ENCODE measurements around the gene AKTIP. TPM values are rescaled to one million over a fixed set of nuclear protein-coding genes. Genes with fewer than 3 reads are reported as not detected.

Gene AKTIP
- total and polyA plus RNA-seq, 12 donors, result 16.0 to 43.5 (median 31.3) TPM

- intact Hi-C loops (cut with DNase I), result no loop called here
- DNase-seq, result no peak
- Histone ChIP-seq H3K36me3 (replicated peaks in 1 of 2) (no peaks in the 10 kb centered on the region), H3K4me1 (replicated peaks in 1 of 2) (no peaks in the 10 kb centered on the region), H3K9me3 (replicated peaks in 1 of 3) (no peaks in the 10 kb centered on the region), H3K27me3 (no peaks in the 10 kb centered on the region), H3K4me3 (no peak overlapping the region), H3K27ac (peak overlapping the region in 2 of 5 donors; percentile 52 to 79)
- no peak for TF ChIP-seq CTCF (IDR thresholded peaks at IDR 0.05)
- no peak for TF ChIP-seq POLR2A (IDR thresholded peaks at IDR 0.05)
- 84 to 88% (median 86%) methylated on average over 8 of the region's 8 CpGs for WGBS, 4 donors
These were observed 16.5 kb upstream of the AKTIP start for GRCh38 chr16:53519417-53520091.

DNA sequence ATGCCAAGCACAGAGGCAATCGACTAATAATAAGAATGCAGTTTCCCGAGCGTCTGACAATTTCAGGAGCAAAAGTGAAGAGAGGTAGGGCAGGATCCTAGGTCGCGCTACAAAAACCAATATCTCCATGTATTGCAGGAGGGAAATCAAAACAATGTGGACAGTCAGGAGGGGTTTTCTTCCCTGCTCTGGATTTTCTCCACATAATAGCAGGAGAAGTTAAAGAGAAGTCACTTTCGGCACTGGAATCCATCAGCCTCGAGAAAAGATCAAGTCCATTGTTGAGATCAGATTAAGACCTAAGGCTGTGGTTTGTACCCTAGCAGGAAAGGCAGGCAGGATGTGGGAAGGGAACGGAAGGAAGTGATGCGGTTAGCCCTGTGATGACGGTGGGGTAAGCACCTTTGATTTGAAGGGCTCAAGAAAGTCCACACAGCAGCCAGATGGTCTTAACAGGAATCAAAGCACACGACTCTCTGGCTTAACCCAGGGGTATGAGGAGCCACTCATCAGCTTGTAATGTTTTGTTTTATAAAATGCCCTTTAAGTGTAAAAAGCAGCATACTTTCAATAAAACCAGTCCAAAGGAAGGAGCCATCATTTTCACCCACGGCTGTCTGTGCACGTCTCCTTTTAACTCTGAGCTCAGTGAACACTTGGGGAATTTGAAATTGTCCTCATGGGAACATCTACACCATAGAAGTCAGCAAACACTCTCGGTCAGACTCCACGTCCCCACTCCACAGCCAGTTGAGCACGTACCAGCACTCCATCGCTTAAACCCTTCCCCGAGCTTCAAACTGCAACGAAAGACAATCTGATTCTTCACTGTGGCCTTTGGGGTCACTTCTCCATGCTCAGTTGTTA, 15.8 kb upstream of the AKTIP start:
- Histone ChIP-seq H3K27me3 (no peaks in the 10 kb centered on the region), H3K4me1 (replicated peaks in 1 of 2) (no peaks in the 10 kb centered on the region), H3K36me3 (replicated peaks in 1 of 2) (no peaks in the 10 kb centered on the region), H3K27ac (peak overlapping the region in 4 of 5 donors; percentile 13 to 79 (median 36)), H3K9me3 (replicated peaks in 1 of 3) (no peaks in the 10 kb centered on the region), H3K4me3 (peak overlapping the region in 1 of 4 donors; percentile 29)
- DNase-seq, result peak in 6 of 7 donors; percentile 33 to 80 (median 36)
- no peak for TF ChIP-seq CTCF (IDR thresholded peaks at IDR 0.05)
- TF ChIP-seq POLR2A (IDR thresholded peaks at IDR 0.05), result no peak
- WGBS, 4 donors, result 58 to 67% (median 65%) methylated on average over 19 of the region's 19 CpGs
- intact Hi-C loops (cut with DNase I), result no loop called here

- Histone ChIP-seq H3K4me1 (replicated peaks in 1 of 2) (no peaks in the 10 kb centered on the region), H3K36me3 (replicated peaks in 1 of 2) (no peaks in the 10 kb centered on the region), H3K27ac (peak overlapping the region in 2 of 5 donors; percentile 56 to 79), H3K4me3 (no peak overlapping the region), H3K27me3 (no peaks in the 10 kb centered on the region), H3K9me3 (replicated peaks in 1 of 3) (no peaks in the 10 kb centered on the region)
- TF ChIP-seq POLR2A (IDR thresholded peaks at IDR 0.05) (no peak), CTCF (IDR thresholded peaks at IDR 0.05) (no peak)
- no peak for DNase-seq
- 89 to 97% (median 92%) methylated on average over 4 of the region's 4 CpGs for WGBS, 4 donors
- intact Hi-C loops (cut with DNase I), result no loop called here
These were observed 14.8 kb upstream of the AKTIP start for GRCh38 chr16:53517851-53518250.

GRCh38 chr16:53515811-53516210, 12.8 kb upstream of the AKTIP start:
- Histone ChIP-seq H3K27me3 (no peaks in the 10 kb centered on the region), H3K4me3 (no peak overlapping the region), H3K9me3 (replicated peaks in 1 of 3) (no peaks in the 10 kb centered on the region), H3K27ac (peak overlapping the region in 1 of 5 donors; percentile 61), H3K36me3 (replicated peaks in 1 of 2) (no peaks in the 10 kb centered on the region), H3K4me1 (replicated peaks in 1 of 2) (no peaks in the 10 kb centered on the region)
- 80 to 94% (median 93%) methylated on average over 2 of the region's 2 CpGs for WGBS, 4 donors
- DNase-seq, result no peak
- intact Hi-C loops (cut with DNase I), result no loop called here
- TF ChIP-seq CTCF (IDR thresholded peaks at IDR 0.05) (no peak), POLR2A (IDR thresholded peaks at IDR 0.05) (no peak)

All from adrenal gland (tissue), 12 donors.